Vagina (tissue), 2 donors: Measurements from ENCODE around the gene TADA2A.

Source experiments
- POLR2A ChIP-seq, 2 donors: fragments of 450-650 bp; IDR thresholded peaks; one replicate each; pipeline ENCODE4 v1.6.1; 2017; ENCODE audit warnings: antibody characterized with exemption in 2 of 2, mild to moderate bottlenecking in 2 of 2, moderate library complexity in 2 of 2
- TF ChIP-seq, protein P1 (sequence below), 3 experiments: fragments of 450-650 bp in 2 of 3; fragments of 200-600 bp in 1 of 3; sonication (generic) in 1 of 3; IDR thresholded peaks; one replicate each; pipeline ENCODE4 v1.5.1; 2017 to 2019; ENCODE audit warnings: antibody characterized with exemption in 3 of 3, mild to moderate bottlenecking in 2 of 3, moderate library complexity in 2 of 3

- TF ChIP-seq, protein P1, sequence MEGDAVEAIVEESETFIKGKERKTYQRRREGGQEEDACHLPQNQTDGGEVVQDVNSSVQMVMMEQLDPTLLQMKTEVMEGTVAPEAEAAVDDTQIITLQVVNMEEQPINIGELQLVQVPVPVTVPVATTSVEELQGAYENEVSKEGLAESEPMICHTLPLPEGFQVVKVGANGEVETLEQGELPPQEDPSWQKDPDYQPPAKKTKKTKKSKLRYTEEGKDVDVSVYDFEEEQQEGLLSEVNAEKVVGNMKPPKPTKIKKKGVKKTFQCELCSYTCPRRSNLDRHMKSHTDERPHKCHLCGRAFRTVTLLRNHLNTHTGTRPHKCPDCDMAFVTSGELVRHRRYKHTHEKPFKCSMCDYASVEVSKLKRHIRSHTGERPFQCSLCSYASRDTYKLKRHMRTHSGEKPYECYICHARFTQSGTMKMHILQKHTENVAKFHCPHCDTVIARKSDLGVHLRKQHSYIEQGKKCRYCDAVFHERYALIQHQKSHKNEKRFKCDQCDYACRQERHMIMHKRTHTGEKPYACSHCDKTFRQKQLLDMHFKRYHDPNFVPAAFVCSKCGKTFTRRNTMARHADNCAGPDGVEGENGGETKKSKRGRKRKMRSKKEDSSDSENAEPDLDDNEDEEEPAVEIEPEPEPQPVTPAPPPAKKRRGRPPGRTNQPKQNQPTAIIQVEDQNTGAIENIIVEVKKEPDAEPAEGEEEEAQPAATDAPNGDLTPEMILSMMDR (IDR thresholded peaks at IDR 0.05): no peak
- TF ChIP-seq POLR2A (IDR thresholded peaks at IDR 0.05): no peak
Observed at GRCh38 chr17:37447641-37448040, 41.0 kb downstream of the TADA2A start.
